NCI-H1436 treated with DMSO at 0.1 percent for 48 hours (cell line): Measurements from ENCODE around the gene KIAA0753.
"Not testable (repeated sequence)": the region's sequence is repeated elsewhere in the genome, so short reads cannot be mapped to it uniquely, and the experiment has no call there.

Experiments
- DNase-seq: peaks from one replicate; lab custom pipeline; 2025; lab: John Stamatoyannopoulos, UW

KIAA0753 gene

DNA sequence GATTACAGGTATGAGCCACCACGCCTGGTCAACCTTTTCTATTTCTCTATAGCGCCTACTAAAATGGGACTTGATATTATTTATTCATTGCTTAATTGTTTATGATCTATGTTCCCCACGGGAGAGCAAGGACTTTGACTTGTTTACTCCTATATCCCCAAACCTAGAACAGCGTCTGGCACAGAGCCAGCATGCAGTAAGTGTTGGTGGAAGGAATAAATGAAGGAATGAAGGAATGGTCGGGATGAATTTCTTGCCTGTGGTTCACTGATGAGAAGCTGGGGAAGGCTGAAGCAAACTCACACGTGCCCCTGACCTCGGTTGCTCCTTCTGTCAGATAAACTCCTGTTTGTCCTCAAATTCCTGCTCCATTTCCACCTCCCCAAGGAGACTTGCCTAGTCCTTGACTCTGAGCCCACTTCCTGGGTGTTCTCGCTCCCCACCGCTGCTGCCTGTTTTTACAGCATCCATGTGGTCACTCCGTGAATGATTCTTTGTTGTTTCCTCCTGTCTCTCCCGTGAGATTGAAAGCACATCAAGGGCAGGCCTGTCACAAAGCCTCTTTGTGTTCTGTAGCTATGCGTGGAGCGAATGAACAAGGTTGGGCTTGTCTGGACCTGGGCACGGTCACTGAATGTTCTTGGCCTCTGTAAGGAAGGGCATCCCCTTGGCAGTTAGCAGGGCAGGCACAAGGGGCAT lies 28.4 kb upstream of the KIAA0753 start:
- DNase-seq, result no peak

DNA sequence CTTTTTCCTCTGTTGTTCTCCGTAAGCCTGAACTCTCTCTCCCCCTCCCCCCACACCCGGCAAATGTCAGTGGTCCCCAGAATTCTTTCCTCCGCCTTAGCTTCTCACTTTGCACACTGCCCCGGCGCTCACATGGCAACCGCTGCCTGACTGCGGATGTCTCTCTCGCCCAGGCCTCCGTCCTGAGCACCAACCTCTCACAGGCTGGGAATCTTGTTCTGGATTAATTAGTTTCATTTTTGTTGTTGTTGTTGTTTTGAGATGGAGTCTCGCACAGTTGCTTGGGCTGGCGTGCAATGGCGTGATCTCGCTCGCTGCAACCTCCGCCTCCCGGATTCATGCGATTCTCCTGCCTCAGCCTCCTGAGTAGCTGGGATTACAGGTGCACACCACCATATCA lies 27.7 kb upstream of the KIAA0753 start:
- no peak for DNase-seq

DNA sequence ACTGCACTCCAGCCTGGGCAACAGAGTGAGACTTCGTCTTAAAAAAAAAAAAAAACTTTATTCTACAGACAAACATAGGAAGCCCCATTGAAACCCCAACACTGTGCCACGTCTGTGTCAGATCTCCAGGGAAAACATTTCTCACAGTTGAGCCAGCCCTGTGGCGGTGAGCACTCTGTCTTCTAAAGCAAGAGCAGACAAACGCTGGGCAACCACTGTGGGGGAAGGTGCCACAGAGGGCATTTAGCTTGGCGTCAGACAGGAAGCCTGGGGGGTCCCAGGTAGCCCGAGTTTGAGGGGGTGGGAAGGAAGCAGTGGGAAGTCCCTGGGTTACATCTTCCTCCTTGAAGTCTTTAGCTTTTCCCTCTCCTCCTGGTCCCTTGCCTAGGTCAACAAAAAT lies 27.0 kb upstream of the KIAA0753 start:
- DNase-seq, result no peak

DNA sequence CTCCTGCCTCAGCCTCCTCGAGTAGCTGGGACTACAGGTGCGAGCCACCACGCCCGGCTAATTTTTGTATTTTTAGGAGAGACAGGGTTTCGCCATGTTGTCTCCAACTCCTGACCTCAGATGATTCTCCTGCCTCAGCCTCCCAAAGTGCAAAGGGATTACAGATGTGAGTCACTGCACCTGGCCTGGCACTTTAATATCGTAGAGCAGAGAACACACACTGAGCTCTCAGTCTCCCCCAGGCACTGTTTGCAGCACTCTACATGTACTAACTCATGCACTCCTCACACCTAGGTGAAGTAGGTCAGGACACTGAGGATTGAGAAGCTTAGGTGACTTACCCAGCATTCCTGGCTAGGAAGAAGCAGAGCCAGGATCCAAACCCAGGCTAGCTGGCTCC lies 26.0 kb upstream of the KIAA0753 start:
- DNase-seq, result no peak

DNA sequence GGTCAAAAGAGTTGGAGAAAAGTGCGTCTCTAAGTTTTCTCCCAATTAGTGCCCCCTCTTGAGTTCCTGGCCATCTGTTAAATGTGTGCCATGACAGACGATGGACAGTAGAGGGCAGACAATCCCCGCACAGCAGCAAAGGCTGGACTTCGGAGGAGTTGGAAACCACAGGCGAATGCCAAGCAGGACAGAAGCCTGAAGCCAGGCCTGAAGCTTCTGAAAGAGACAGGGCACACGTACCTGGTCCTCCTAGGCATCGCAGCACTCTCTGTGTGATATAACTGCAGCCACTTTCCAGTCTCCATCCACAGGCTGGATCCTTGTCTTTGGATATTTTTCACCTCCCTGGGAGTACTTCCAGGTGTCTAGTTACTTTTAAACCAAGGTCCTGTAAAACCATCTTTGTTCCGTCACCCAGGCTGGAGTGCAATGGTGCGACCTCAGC lies 25.6 kb upstream of the KIAA0753 start:
- no peak for DNase-seq

DNA sequence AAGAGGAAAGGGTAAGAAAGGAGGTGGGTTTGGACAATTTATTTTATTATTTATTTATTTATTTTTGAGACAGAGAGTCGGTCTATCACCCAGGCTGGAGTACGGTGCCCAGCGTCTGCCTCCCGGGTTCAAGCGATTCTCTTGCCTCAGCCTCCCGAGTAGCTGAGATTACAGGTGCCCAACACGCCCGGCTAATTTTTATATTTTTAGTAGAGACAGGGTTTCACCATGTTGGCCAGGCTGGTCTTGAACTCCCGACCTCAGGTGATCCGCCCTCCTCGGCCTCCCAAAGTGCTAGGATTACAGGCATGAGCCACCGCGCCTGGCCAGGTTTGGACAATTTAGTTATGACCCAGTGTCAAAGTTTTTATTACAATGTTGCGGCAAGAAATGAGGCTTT lies 22.7 kb upstream of the KIAA0753 start:
- not testable (repeated sequence) for DNase-seq

DNA sequence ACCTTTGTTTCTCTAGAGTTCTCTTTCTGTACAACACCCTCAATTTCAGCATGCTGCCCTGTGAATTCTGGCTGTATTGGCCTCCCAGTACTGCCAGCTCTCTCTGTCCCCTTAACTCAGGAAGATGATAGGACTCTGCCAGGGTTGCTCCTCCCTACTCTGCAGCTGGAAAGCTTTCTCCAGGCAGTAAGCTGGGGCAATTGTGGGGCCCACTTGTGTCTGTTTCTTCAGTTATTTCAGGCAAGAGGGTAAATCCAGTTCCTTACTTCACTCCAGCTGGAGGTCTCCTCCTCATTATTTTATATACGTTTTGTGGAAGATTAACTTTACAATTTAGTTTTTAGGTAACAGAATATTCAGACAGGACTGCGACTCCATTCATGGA lies 20.9 kb upstream of the KIAA0753 start:
- no peak for DNase-seq

DNA sequence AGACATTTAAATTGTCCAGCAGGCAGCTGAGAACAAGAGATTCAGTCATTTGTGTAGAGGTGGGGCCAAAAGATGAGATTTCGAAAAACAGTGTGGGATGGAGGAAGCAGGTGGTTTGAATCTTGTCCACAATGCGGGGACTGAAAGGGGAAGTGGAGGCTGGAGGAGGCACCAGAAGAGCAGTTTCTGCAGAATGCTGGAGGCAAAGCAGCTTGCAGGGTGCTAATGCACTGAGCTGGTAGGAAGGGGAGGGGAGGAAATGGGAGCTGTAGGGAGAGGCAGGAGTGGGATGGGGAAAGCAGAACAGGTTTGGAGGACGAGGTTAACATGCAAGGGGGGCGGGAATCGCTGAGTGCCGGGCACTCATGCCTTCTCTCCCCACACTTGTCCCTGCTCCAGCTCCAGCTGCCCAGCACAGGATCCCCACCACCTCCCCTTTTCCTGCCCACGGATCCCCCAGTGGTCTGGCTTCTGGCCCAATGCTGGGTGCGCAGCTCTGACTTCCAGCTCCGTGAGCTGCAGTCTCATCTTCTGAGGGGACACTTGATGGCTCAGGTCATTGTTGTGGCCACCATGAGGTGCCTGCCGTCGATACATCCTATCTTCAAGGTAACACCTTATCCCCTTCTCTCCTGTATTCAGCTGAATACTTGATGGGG lies 20.4 kb upstream of the KIAA0753 start:
- DNase-seq, result no peak

DNA sequence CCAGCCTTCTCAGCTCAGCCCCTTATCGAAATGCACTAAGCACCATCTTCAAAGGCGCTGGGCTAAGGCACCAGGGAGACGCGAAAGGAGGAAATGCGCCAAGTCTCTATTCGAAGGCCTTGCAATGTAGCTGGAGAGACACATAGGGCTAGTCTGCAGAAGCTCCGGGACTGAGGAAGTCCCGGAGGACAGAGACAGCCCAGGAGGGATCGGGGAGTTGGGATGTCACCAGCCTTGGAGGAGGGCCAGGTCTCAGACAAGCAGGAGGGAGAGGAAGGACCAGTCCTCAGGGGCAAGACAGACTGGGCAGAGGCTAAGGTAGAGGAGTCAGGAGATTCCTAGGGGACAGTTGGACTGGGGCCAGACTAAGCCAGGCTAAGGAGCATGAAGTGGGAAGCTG lies 19.6 kb upstream of the KIAA0753 start:
- no peak for DNase-seq

DNA sequence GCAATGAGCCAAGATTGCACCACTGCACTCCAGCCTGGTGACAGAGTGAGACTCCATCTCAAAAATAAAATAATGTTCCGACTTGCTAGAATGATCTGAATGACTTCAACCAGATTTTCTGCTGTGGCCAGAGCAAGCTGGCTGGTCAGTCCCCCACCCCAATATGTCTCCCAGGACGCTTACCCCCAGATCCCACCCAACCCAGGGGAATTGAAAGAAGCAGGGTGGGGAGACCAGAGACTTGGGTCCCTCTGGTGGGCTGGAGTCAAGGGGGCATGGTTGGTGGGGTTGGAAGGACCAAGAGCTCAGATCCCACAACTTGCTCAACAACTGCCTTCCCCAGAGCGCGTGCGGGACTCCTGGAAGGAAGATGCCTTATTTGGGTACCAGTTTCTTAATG lies 17.9 kb upstream of the KIAA0753 start:
- DNase-seq, result not testable (repeated sequence)

DNA sequence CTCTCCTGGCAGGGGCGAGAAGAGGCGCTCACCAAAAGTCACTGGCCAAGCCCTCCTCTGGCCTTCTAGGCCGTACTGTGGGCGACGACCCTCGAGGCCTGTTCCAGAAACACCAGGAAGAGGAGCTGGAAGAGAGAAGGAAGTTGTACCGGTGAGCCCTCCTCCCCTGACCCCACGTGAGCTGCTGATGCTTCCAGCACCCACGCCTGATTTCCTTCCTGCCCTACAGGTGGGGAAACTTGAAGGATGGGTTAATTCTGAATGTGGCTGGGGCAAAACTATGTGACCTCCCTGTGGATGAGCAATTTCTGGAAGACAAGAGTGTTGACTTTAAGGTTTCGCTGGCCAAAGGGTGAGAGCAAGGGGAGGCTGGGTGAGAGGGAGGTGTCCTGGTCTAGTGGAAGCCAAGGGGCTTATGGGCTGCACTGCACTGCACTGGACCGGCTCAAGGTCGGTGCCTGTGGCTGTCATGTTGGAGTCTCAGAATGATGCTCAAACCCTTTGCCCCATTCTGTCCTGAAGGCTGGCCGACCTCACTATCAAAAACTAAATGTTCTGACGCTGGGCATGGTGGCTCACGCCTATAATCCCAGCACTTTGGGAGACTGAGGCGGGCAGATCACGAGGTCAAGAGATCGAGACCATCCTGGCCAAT lies 17.2 kb upstream of the KIAA0753 start:
- DNase-seq, result no peak

DNA sequence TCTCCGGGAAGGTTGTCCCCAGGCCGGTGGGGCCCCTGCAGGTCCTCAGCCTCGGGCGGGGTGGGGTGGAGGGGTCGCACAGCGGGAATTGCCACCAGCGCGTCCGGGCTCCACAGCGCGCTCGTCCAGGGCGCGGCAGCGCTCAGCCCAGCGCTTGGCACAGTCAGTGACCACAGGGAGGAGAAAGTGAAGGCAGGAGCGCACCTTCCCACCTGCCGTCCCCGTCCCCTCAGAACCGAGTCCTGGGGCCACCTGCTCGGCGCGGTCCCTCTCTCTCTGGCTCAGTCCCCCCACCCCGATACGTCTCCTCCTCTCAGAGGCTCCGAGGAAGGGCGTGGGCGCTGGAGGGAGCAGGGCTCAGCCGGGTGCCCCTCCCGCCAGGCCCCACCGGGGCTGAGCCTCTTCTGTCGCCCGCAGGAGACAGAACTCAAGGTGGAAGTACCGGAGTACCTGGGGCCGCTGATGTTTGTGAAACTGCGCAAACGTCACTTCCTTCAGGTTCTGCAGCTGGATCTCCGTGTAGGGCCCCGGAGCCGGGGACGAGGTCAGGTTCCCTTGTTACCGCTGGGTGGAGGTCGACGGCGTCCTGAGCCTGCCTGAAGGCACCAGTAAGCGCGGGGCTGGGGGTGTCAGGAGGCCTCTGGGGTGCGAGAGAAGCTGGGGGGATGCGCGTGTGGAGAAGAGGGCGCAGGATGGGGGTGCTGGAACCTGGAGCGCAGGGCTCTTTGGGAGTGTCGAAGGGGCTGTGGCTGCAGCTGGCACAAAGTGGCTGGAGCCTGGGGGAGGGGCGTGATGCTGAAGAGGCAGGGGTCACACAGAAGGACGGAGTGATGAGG lies 16.5 kb upstream of the KIAA0753 start:
- DNase-seq, result not testable (repeated sequence)

DNA sequence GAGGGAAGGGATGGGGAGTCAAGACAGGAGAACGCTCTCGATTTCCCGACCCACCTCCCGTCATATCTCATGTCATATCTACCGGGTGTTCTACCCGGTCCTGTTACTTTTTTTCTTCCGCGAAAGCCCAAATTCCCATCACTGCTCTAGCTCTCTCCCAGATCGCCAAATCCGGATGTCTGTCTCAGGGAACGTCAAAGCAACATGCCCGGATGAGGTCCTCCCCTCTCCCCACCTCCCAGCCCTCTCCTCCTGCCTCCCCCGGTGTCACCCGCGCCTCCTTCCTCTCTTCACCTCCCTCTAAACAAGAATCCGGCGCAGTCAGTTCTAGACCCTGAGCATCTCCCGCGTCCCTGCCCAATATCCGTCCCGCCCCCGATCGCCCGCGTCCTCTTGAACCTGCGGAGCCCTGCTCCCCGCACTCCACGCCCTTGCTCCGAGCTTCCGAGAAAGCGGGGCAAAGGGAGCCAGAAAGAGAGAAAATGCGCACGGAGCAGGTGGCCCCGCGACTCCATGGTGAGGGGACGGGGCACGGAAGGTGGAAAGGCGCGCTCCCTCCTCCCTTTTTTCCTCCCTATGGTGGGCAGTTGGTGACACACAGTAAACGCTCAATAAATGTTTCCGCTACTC lies 15.3 kb upstream of the KIAA0753 start:
- not testable (repeated sequence) for DNase-seq

DNA sequence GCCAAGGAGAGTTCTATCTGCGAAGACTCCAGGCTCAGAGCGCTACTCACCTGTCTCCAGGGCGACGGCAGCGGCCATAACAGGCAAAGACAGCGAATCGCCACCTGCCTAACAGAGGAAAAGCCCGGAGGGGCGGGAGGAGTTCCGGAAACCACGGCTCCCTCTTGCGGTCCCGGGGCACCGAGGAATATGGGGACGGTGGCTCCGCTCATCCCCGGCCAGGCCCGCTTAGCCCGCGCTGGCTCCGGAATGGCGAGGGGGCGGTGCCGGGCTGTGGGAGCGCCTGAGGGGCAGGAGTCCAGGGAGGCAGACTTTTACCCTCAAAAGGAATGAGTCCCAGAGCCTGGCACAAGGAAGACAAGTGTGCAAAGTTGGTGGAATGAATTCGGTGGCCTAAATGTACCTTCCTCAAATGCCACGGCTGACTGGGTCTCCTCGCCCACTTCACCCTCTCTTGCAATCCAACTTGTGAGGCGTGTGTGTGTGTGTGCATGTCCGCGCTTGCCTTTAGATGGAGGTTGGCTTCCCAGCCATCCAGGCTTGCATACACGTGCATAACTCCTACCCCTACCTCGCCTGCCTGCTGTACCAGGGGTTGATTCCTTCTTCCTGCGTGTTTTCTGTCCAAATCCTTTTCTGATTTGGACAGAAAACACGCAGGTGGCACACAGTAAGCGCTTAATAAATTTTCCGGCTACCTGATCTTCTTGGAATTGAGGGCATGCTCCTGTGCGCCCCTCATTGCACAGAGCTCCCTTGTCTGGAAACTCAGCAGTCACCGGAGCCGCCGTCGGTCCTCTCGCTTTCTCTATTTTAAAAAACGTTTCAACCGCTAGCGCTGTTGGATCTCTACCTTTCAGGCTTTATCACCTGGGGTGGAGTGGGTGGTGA lies 14.6 kb upstream of the KIAA0753 start:
- no peak for DNase-seq

DNA sequence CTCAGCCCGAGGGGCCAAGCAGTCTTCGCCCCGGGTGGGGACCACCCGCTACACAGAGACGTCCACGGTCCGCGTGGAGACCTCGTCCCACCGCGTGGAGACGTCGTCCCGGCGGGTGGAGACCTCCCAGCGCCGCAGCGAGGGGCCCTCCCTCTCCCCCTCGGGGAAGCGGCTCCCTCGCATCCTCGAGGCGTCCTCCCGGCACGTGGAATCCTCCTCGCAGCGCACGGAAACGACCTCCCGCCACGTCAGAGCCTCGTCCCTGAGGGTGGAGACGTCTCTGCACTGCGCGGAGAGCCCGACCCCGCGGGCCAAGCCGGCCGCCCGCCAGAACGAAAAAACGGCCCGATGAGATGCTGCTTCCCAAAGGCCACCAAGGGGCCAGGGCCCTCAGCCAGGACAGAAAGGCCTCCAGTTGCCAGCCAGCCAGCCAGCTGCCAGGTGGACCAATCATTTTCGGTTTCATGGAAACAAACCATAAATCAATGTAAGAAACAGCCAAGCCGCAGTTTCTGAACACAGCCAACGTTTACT lies 11.5 kb upstream of the KIAA0753 start:
- DNase-seq, result no peak

DNA sequence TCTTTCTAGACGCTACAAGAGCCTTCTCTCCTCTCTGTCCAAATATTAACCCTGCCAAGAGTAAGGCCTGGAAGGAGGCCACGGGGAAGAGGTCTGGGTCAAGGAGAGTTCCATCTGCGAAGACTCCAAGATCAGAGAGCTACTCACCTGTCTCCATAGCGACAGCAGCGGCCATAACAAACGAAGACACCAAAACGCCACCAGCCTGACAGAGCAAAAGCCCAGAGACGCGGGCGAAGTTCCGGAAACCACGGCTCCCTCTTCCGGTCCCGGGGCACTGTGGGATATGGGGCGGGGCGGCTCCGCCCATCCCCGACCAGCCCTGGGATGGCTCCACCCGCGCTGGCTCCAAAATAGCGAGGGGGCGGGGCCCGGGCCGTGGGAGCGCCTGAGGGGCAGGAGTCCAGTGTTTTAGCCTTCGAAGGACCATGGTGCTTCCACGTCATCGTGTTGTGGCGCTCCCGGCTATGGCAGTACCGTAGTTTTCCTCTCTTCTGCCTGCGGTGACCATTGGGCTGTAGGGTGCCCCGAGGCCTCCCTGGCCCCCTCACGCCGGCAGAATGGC lies 10.9 kb upstream of the KIAA0753 start, which contains the start of the genes C17orf100 and MED31:
Gene C17orf100, plus strand, starts transcription at position 409 of the 565 bp plus-strand sequence. Its CDS starts 152 bp downstream, at position 561.
Gene MED31, minus strand, starts transcription at position 252 of the 565 bp plus-strand sequence. Its CDS starts 77 bp downstream, at position 175.
- DNase-seq, result peak; percentile 42

DNA sequence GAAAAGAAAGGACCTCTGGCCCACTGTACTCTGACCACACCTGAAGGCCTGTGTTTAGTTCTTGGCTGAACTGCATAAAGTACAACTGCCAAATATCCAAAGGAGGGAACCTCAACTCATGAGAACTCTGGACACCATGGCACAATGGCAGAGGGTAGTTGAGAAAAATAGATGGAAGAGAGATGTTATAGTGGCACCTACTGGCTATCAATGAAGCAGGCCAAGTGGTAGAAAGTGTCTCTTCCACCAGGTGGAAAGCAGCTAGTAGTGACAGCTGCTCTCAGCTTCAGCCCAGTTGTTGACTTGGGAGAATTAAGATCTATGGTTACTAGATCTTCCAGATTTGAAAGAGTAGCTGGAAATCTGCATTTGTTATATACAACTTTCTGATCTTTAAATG lies 7.7 kb upstream of the KIAA0753 start:
- no peak for DNase-seq

DNA sequence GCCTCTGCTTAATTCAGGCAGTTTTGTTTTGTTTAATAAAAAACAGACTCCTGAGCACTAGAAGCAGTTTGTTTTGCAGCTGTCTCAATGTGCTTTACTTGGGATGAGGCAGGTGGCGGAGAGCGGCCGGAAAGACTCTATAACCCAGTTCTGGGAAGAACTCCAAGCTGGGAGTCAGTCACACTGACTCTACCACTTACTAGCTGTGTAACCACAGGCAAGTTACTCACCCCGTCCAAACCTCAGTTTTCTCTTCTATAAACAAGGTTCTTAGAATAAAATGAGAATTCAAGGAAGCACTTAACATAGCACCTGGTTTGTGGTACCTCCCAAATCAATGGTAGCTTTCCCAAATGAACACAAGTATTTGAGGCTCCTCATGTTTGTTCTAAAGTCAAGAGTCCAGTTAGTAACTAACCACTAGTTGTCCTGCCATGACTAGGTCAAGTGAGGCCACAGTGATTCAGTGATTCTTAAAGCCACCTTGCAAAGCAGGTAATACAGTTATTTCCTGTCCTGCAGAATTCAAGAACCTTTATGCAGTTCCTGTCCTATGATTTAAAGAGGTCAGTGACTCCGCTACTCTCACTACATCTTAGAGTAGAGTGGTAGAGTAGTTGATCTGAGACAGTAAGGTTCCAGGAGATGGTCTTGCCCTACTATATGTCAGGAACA lies 3.1 kb upstream of the KIAA0753 start:
- DNase-seq, result no peak

DNA sequence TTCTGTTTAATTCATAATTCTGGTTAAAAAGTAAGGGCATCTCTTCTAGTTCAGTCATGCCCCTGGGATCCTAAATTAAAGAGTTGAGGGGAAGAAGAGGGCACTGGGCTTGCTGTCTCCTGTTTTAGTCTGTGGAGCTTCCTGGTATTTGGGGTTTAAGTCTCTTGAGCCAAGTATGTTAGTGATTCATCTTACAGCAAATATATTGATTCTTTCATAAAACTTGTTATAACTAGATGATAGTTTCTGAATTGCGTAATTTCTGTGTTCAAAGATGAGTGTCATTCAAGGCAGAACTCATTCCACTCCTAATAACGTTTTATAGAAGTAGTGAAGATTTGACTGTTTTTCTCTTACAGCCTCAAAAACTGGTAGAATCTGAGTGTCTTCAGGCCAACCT lies 2.1 kb upstream of the KIAA0753 start:
- DNase-seq, result no peak
